Endodermal cell (in vitro differentiated cells): ENCODE data around the gene ZNF692. TPM values are rescaled to one million over a fixed set of nuclear protein-coding genes. Genes with fewer than 3 reads are reported as not detected.

Source experiments
- DNase-seq: peaks from one replicate; pipeline ENCODE4 v3.0.0-alpha.2; 2017
- H3K27ac ChIP-seq: 2 replicates; pipeline ENCODE4 v1.5.1; 2013; ENCODE audit warnings: mild to moderate bottlenecking, low read depth, low read length, moderate library complexity
- H3K27me3 ChIP-seq: 2 replicates; pipeline ENCODE4 v1.6.1; 2013; ENCODE audit warnings: mild to moderate bottlenecking, low read length, moderate library complexity; ENCODE audit not compliant: insufficient read depth, control insufficient read depth, poor library complexity, severe bottlenecking
- H3K36me3 ChIP-seq: 2 replicates; pipeline ENCODE4 v1.7.0; 2013; ENCODE audit warnings: mild to moderate bottlenecking, low read length, moderate library complexity; ENCODE audit not compliant: control insufficient read depth, insufficient read depth
- H3K4me1 ChIP-seq: one replicate; pipeline ENCODE4 v1.7.0; 2013; ENCODE audit warnings: low read length; ENCODE audit not compliant: control insufficient read depth, insufficient read depth
- H3K4me3 ChIP-seq: 2 replicates; pipeline ENCODE4 v1.5.1; 2013; ENCODE audit warnings: mild to moderate bottlenecking, low read length, moderate library complexity
- H3K9ac ChIP-seq: 2 replicates; pipeline ENCODE4 v1.6.1; 2013; ENCODE audit warnings: mild to moderate bottlenecking, low read length, moderate library complexity; ENCODE audit not compliant: poor library complexity, severe bottlenecking; ENCODE audit errors: extremely low read depth
- H3K9me3 ChIP-seq: 2 replicates; pipeline ENCODE4 v1.6.1; 2013; ENCODE audit warnings: mild to moderate bottlenecking, low read length, moderate library complexity; ENCODE audit not compliant: control insufficient read depth
- H3K27ac Mint-ChIP-seq: 2 replicates; pipeline ENCODE4 v1.8.0; 2020; ENCODE audit warnings: mixed read lengths
- H3K27me3 Mint-ChIP-seq: 2 replicates; pipeline ENCODE4 v1.8.0; 2021; ENCODE audit warnings: mild to moderate bottlenecking, mixed read lengths; ENCODE audit not compliant: insufficient read depth
- H3K36me3 Mint-ChIP-seq: 2 replicates; pipeline ENCODE4 v1.8.0; 2020; ENCODE audit warnings: low read depth, mixed read lengths
- H3K4me1 Mint-ChIP-seq: 2 replicates; pipeline ENCODE4 v1.8.0; 2020; ENCODE audit warnings: mixed read lengths
- H3K4me3 Mint-ChIP-seq: 2 replicates; pipeline ENCODE4 v1.8.0; 2020; ENCODE audit warnings: mild to moderate bottlenecking, moderate library complexity, mixed read lengths
- H3K9me3 Mint-ChIP-seq: 2 replicates; pipeline ENCODE4 v1.8.0; 2020; ENCODE audit warnings: mild to moderate bottlenecking, mixed read lengths
- WGBS, 2 experiments: methylation state at CpG; one replicate each; pipeline versions ENCODE4 v1.1.5 to v1.1.7; 2013; ENCODE audit warnings: missing lambda C conversion rate in 2 of 2, mixed read lengths in 1 of 2; ENCODE audit not compliant: insufficient coverage in 1 of 2, insufficient read length in 1 of 2; 5-methylcytosine and 5-hydroxymethylcytosine counted together
- total RNA-seq, 2 donors: library from RNA; stranded (reverse); fragmentation: NEBNext Ultra II Directional in 1 of 2; extraction: Animal tissue kit (Norgen Biotek cat#: 25700) in 1 of 2; gene quantifications; 2 replicates in 1 of 2; 3 replicates in 1 of 2; pipeline ENCODE4 v1.2.1, GENCODE V29; 2021
- TF ChIP-seq, protein P1 (sequence below): fragments of 200-600 bp; sonication (generic); conservative IDR thresholded peaks from 2 replicates; pipeline ENCODE4 v1.5.0; 2021; ENCODE audit warnings: antibody characterized with exemption, mild to moderate bottlenecking

ZNF692 gene
- total RNA-seq, 2 donors from 2014 or later: 47.6 to 50.3 TPM

DNA sequence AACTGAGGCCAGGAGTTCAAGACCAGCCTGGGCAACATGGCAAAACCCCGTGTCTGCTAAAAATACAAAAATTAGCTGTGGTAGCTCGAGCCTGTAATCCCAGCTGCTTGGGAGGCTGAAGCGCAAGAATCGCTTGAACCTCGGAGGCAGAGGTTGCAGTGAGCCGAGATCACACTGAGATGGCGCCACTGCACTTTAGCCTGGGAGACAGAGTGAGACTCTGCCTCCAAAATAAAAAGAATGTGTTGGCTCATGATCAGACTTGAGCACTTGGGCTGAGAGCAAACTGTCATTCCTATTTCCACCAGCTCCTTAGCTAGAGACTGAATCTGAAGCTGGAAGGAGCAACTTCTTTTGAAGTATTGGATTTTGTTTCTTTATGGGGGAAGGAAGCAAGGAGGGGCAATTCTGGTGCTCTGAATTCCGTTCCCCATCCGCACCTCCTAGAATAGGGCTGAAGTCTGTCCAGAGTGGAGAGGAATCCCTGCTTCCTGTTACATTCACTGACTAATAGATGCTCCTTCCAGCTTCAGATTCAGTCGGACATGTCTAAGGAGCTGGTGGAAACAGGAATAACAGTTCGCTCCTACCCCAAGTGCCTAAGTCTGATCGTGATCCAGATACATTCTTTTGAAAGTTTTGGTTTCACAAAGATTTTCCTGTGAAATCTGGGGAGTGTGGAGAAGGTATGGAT lies 17.0 kb downstream of the ZNF692 start:
- WGBS, 2 experiments: 71 to 74% methylated on average over 12 of the region's 12 CpGs
- peak; percentile 87 for DNase-seq
- Histone ChIP-seq H3K27ac (no peak overlapping the region), H3K4me1 (no peaks in the 10 kb centered on the region), H3K4me3 (no peak overlapping the region), H3K9me3 (no peaks in the 10 kb centered on the region), H3K27me3 (no peaks in the 10 kb centered on the region), H3K9ac (no peak overlapping the region), H3K36me3 (peaks cover 27% of the 10 kb centered on the region)
- Mint-ChIP-seq H3K36me3 (peaks cover 21% of the 10 kb centered on the region), H3K4me3 (no peak overlapping the region), H3K27me3 (no peaks in the 10 kb centered on the region), H3K9me3 (no peaks in the 10 kb centered on the region), H3K27ac (no peak overlapping the region), H3K4me1 (peaks cover 5% of the 10 kb centered on the region)
- TF ChIP-seq, protein P1, sequence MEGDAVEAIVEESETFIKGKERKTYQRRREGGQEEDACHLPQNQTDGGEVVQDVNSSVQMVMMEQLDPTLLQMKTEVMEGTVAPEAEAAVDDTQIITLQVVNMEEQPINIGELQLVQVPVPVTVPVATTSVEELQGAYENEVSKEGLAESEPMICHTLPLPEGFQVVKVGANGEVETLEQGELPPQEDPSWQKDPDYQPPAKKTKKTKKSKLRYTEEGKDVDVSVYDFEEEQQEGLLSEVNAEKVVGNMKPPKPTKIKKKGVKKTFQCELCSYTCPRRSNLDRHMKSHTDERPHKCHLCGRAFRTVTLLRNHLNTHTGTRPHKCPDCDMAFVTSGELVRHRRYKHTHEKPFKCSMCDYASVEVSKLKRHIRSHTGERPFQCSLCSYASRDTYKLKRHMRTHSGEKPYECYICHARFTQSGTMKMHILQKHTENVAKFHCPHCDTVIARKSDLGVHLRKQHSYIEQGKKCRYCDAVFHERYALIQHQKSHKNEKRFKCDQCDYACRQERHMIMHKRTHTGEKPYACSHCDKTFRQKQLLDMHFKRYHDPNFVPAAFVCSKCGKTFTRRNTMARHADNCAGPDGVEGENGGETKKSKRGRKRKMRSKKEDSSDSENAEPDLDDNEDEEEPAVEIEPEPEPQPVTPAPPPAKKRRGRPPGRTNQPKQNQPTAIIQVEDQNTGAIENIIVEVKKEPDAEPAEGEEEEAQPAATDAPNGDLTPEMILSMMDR: peak; percentile 80

DNA sequence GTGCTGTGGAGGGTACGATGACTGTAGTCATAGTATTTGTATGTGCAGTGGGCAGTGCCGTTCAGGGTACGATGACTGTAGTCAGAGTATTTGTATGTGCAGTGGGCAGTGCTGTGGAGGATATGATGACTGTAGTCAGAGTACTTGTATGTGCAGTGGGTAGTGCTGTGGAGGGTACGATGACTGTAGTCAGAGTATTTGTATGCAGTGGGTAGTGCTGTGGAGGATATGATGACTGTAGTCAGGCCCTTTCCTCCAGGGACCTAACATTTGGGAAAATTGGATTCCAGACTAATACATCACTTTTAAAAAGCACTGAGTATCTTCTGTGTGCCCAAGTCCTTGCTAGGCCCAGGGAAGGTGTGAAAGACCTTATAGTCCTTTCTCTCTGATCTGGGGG lies 17.9 kb downstream of the ZNF692 start:
- Mint-ChIP-seq H3K27ac (no peak overlapping the region), H3K4me3 (no peak overlapping the region), H3K9me3 (no peaks in the 10 kb centered on the region), H3K4me1 (peaks cover 5% of the 10 kb centered on the region), H3K27me3 (no peaks in the 10 kb centered on the region), H3K36me3 (peaks cover 12% of the 10 kb centered on the region)
- H3K36me3 ChIP-seq: peaks cover 18% of the 10 kb centered on the region
- H3K27me3 ChIP-seq: no peaks in the 10 kb centered on the region
- 93 to 96% methylated on average over 3 to 4 of the region's 4 CpGs for WGBS, 2 experiments
- no peak overlapping the region for H3K27ac ChIP-seq
- H3K9me3 ChIP-seq: no peaks in the 10 kb centered on the region
- H3K4me3 ChIP-seq: no peak overlapping the region
- no peaks in the 10 kb centered on the region for H3K4me1 ChIP-seq
- no peak overlapping the region for H3K9ac ChIP-seq
- TF ChIP-seq, protein P1: no peak
- DNase-seq: no peak

DNA sequence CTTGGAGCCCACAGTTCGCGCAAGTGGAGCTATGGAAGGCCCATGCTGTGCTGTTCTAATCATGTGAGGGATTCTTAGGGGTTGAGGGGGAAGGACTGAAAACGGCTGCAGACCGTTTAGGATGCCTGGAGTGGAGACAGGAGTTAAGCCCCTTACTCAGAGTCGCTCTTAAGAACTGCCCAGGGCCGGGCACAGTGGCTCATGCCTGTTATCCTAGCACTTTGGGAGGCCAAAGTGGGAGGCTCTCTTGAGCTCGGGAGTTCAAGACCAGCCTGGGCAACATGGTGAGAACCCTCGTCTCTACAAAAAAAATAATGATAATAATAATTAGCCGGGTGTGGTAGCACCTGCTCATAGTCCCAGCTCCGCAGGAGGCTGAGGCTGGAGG lies 19.7 kb downstream of the ZNF692 start:
- Mint-ChIP-seq H3K36me3 (no peaks in the 10 kb centered on the region), H3K4me1 (peaks cover 5% of the 10 kb centered on the region), H3K9me3 (no peaks in the 10 kb centered on the region), H3K4me3 (no peak overlapping the region), H3K27me3 (no peaks in the 10 kb centered on the region), H3K27ac (peak overlapping the region; percentile 97)
- Histone ChIP-seq H3K27ac (peak overlapping the region; percentile 97), H3K36me3 (peaks cover under 1% of the 10 kb centered on the region), H3K4me1 (no peaks in the 10 kb centered on the region), H3K27me3 (peaks cover 8% of the 10 kb centered on the region), H3K9ac (peak overlapping the region; percentile 91), H3K4me3 (peak overlapping the region; percentile 87), H3K9me3 (no peaks in the 10 kb centered on the region)
- WGBS, 2 experiments: 26 to 31% methylated on average over 8 to 9 of the region's 10 CpGs
- DNase-seq: no peak
- TF ChIP-seq, protein P1: no peak
